ENCODE measurements around the gene AFMID. TPM values are rescaled to one million over a fixed set of nuclear protein-coding genes. Genes with fewer than 3 reads are reported as not detected.

The AFMID gene
- total RNA-seq, 1 experiment from 2014 or later, result 65.8 TPM

GRCh38 chr17:78179372-78179771, 7.8 kb upstream of the AFMID start:
- intact Hi-C loops (cut with micrococcal nuclease), result no loop called here
- no peak overlapping the region for H3K9ac ChIP-seq (ENCODE audit: low read length)
- H3K9me2 ChIP-seq (ENCODE audit: insufficient read depth), result no peaks in the 10 kb centered on the region
- peaks cover 51 to 71% of the 10 kb centered on the region in 2 experiments for H3K36me3 ChIP-seq (ENCODE audit: control insufficient read depth in 1 of 2, insufficient read depth in 2 of 2, low read length in 2 of 2)
- no peaks in the 10 kb centered on the region for H4K20me1 ChIP-seq (ENCODE audit: insufficient read depth)
- no peak overlapping the region for H3K4me2 ChIP-seq (ENCODE audit: low read length)
- CTCF ChIA-PET, result no interaction called here
- DNase-seq (ENCODE audit: low read depth, low spot score) (no peak), ATAC-seq (no peak)
- no peaks in the 10 kb centered on the region for H3K9me3 ChIP-seq (ENCODE audit: control insufficient read depth in 1 of 2, insufficient read depth in 1 of 2, low read depth in 1 of 2, low read length in 2 of 2)
- peaks cover 37% of the 10 kb centered on the region for H3K79me2 ChIP-seq (ENCODE audit: insufficient read depth, low read length)
- peaks cover 9 to 12% of the 10 kb centered on the region in 2 experiments; a peak in 3 of 4 replicates for H3K4me1 ChIP-seq (ENCODE audit: control insufficient read depth in 1 of 2, insufficient read depth in 2 of 2, low read length in 2 of 2)
- no peaks in the 10 kb centered on the region for H3K27me3 ChIP-seq (ENCODE audit: insufficient read depth, low read length)
- RAD21 ChIA-PET (ENCODE audit: low non-redundant PET in 1 of 2, low total read pairs in 2 of 2, uncharacterized antibody in 2 of 2, unreplicated experiment in 2 of 2), result no interaction called here
- H2AFZ ChIP-seq (ENCODE audit: low read depth, low read length, poor library complexity, severe bottlenecking), result no peak overlapping the region
- TF ChIP-seq EZH2phosphoT487 (IDR thresholded peaks at IDR 0.05; ENCODE audit: borderline replicate concordance) (no peak), ZNF274 (IDR thresholded peaks at IDR 0.05; ENCODE audit: low read depth, low read length) (no peak), SP1 (IDR thresholded peaks at IDR 0.05; ENCODE audit: low read depth) (no peak), CBX3 (IDR thresholded peaks at IDR 0.05; ENCODE audit: low read depth) (no peak), FOSL1 (IDR thresholded peaks at IDR 0.05; ENCODE audit: low read depth) (no peak), SRF (IDR thresholded peaks at IDR 0.05; ENCODE audit: low read depth) (no peak)
- no peak overlapping the region for H3K4me3 ChIP-seq (replicated peaks in 1 of 2; ENCODE audit: low read depth in 1 of 2, low read length in 2 of 2)
- BruUV-seq (replicated peaks), result no TSS peak
- peak overlapping the region; percentile 6; the same call in 1 of the 2 replicates for H3K27ac ChIP-seq (ENCODE audit: low read depth, low read length)
- POLR2A ChIA-PET, result no interaction called here

GRCh38 chr17:78180083-78180482, 7.1 kb upstream of the AFMID start:
- intact Hi-C loops (cut with micrococcal nuclease), result no loop called here
- DNase-seq (ENCODE audit: low read depth, low spot score) (no peak), ATAC-seq (no peak)
- Histone ChIP-seq H3K79me2 (ENCODE audit: insufficient read depth, low read length) (peaks cover 44% of the 10 kb centered on the region), H3K4me3 (replicated peaks in 1 of 2; ENCODE audit: low read depth in 1 of 2, low read length in 2 of 2) (no peak overlapping the region), H3K9me3 (ENCODE audit: control insufficient read depth in 1 of 2, insufficient read depth in 1 of 2, low read depth in 1 of 2, low read length in 2 of 2) (no peaks in the 10 kb centered on the region), H4K20me1 (ENCODE audit: insufficient read depth) (no peaks in the 10 kb centered on the region), H3K4me1 (ENCODE audit: control insufficient read depth in 1 of 2, insufficient read depth in 2 of 2, low read length in 2 of 2) (peaks cover 10 to 16% of the 10 kb centered on the region in 2 experiments; a peak in 3 of 4 replicates), H2AFZ (ENCODE audit: low read depth, low read length, poor library complexity, severe bottlenecking) (no peak overlapping the region), H3K4me2 (ENCODE audit: low read length) (no peak overlapping the region), H3K9ac (ENCODE audit: low read length) (no peak overlapping the region), H3K9me2 (ENCODE audit: insufficient read depth) (no peaks in the 10 kb centered on the region), H3K27ac (ENCODE audit: low read depth, low read length) (no peak overlapping the region; the same call in 1 of the 2 replicates), H3K27me3 (ENCODE audit: insufficient read depth, low read length) (no peaks in the 10 kb centered on the region), H3K36me3 (ENCODE audit: control insufficient read depth in 1 of 2, insufficient read depth in 2 of 2, low read length in 2 of 2) (peaks cover 51 to 73% of the 10 kb centered on the region in 2 experiments)
- POLR2A ChIA-PET, result no interaction called here
- RAD21 ChIA-PET (ENCODE audit: low non-redundant PET in 1 of 2, low total read pairs in 2 of 2, uncharacterized antibody in 2 of 2, unreplicated experiment in 2 of 2), result no interaction called here
- CTCF ChIA-PET, result no interaction called here
- no TSS peak for BruUV-seq (replicated peaks)
- TF ChIP-seq EZH2phosphoT487 (IDR thresholded peaks at IDR 0.05; ENCODE audit: borderline replicate concordance) (no peak), ZFX (IDR thresholded peaks at IDR 0.05) (no peak), ZBTB33 (IDR thresholded peaks at IDR 0.05; ENCODE audit: extremely low read depth, insufficient replicate concordance, low read length) (no peak), YY1 (IDR thresholded peaks at IDR 0.05; ENCODE audit: extremely low read depth, insufficient replicate concordance, low read depth, low read length) (no peak), CEBPB (IDR thresholded peaks at IDR 0.05; ENCODE audit: low read depth) (no peak), JUND (IDR thresholded peaks at IDR 0.05) (no peak), POLR2AphosphoS5 (IDR thresholded peaks at IDR 0.05; ENCODE audit: low read depth, low read length) (no peak), TCF7L2 (IDR thresholded peaks at IDR 0.05; ENCODE audit: borderline replicate concordance, extremely low read depth, insufficient read depth, insufficient read length) (no peak), REST (IDR thresholded peaks at IDR 0.05; ENCODE audit: low read depth) (no peak), ATF3 (IDR thresholded peaks at IDR 0.05) (no peak), SIN3A (IDR thresholded peaks at IDR 0.05; ENCODE audit: low read depth) (no peak), ELF1 (IDR thresholded peaks at IDR 0.05; ENCODE audit: borderline replicate concordance, low read depth) (no peak), ZNF274 (IDR thresholded peaks at IDR 0.05; ENCODE audit: low read depth, low read length) (no peak)
